ENCODE results near the gene LHFPL2. TPM values are rescaled to one million over a fixed set of nuclear protein-coding genes. Genes with fewer than 3 reads are reported as not detected.

LHFPL2 gene
- total and polyA plus RNA-seq, 4 experiments from 2014 or later, result 0.25 to 2.7 (median 1.6) TPM

GRCh38 chr5:78588507-78588906 is 60.1 kb downstream of the LHFPL2 start:
- H3K4me1 ChIP-seq (ENCODE audit: insufficient read depth, low read length), result no peaks in the 10 kb centered on the region
- Mint-ChIP-seq H3K27ac (no peak overlapping the region), H3K9me3 (peaks cover 0 to 15% (median 5%) of the 10 kb centered on the region in 8 donors), H3K4me3 (no peak overlapping the region), H3K4me1 (no peaks in the 10 kb centered on the region), H3K27me3 (peaks cover 9 to 16% of the 10 kb centered on the region in 2 donors), H3K36me3 (no peaks in the 10 kb centered on the region)
- no peak overlapping the region for H3K27ac ChIP-seq (ENCODE audit: low read depth, low read length)
- DNase-seq, result no peak
- no peak overlapping the region for H3K4me3 ChIP-seq (ENCODE audit: low read length in 2 of 2)
- CTCF ChIA-PET (ENCODE audit: partially characterized antibody), result no interaction called here
- POLR2A ChIA-PET (ENCODE audit: partially characterized antibody), result no interaction called here
- intact Hi-C loops (cut with micrococcal nuclease), result no loop called here
- H3K27me3 ChIP-seq (ENCODE audit: insufficient read depth, low read length), result no peaks in the 10 kb centered on the region
- no peaks in the 10 kb centered on the region for H3K36me3 ChIP-seq (ENCODE audit: insufficient read depth, low read length)
- H3K9me3 ChIP-seq (ENCODE audit: control insufficient read depth in 1 of 2, low read length in 2 of 2), result no peaks in the 10 kb centered on the region

GRCh38 chr5:78587775-78588291 is 60.7 kb downstream of the LHFPL2 start:
- Mint-ChIP-seq H3K4me3 (no peak overlapping the region), H3K4me1 (no peaks in the 10 kb centered on the region), H3K27ac (no peak overlapping the region), H3K9me3 (peaks cover 0 to 15% (median 5%) of the 10 kb centered on the region in 8 donors), H3K36me3 (no peaks in the 10 kb centered on the region), H3K27me3 (peaks cover 4 to 13% of the 10 kb centered on the region in 2 donors)
- POLR2A ChIA-PET (ENCODE audit: partially characterized antibody), result no interaction called here
- intact Hi-C loops (cut with micrococcal nuclease), result no loop called here
- Histone ChIP-seq H3K9me3 (ENCODE audit: control insufficient read depth in 1 of 2, low read length in 2 of 2) (no peaks in the 10 kb centered on the region), H3K27me3 (ENCODE audit: insufficient read depth, low read length) (no peaks in the 10 kb centered on the region), H3K36me3 (ENCODE audit: insufficient read depth, low read length) (no peaks in the 10 kb centered on the region), H3K4me3 (ENCODE audit: low read length in 2 of 2) (no peak overlapping the region), H3K27ac (ENCODE audit: low read depth, low read length) (no peak overlapping the region), H3K4me1 (ENCODE audit: insufficient read depth, low read length) (no peaks in the 10 kb centered on the region)
- no peak for DNase-seq
- CTCF ChIA-PET (ENCODE audit: partially characterized antibody), result no interaction called here

- Histone ChIP-seq H3K9me3 (ENCODE audit: control insufficient read depth in 1 of 2, low read length in 2 of 2) (no peaks in the 10 kb centered on the region), H3K27ac (ENCODE audit: low read depth, low read length) (no peak overlapping the region), H3K4me1 (ENCODE audit: insufficient read depth, low read length) (no peaks in the 10 kb centered on the region), H3K27me3 (ENCODE audit: insufficient read depth, low read length) (no peaks in the 10 kb centered on the region), H3K4me3 (ENCODE audit: low read length in 2 of 2) (no peak overlapping the region), H3K36me3 (ENCODE audit: insufficient read depth, low read length) (no peaks in the 10 kb centered on the region)
- peaks cover 0 to 15% (median 5%) of the 10 kb centered on the region in 8 donors for H3K9me3 Mint-ChIP-seq
- no peaks in the 10 kb centered on the region for H3K4me1 Mint-ChIP-seq
- CTCF ChIA-PET (ENCODE audit: partially characterized antibody), result no interaction called here
- intact Hi-C loops (cut with micrococcal nuclease), result no loop called here
- peaks cover 4 to 13% of the 10 kb centered on the region in 2 donors for H3K27me3 Mint-ChIP-seq
- DNase-seq, result no peak
- POLR2A ChIA-PET (ENCODE audit: partially characterized antibody), result no interaction called here
- no peak overlapping the region for H3K4me3 Mint-ChIP-seq
- no peak overlapping the region for H3K27ac Mint-ChIP-seq
- no peaks in the 10 kb centered on the region for H3K36me3 Mint-ChIP-seq
These were observed 61.3 kb downstream of the LHFPL2 start for GRCh38 chr5:78587081-78587774.

GRCh38 chr5:78586251-78586650 is 62.3 kb downstream of the LHFPL2 start:
- Histone ChIP-seq H3K27me3 (ENCODE audit: insufficient read depth, low read length) (no peaks in the 10 kb centered on the region), H3K27ac (ENCODE audit: low read depth, low read length) (no peak overlapping the region), H3K4me3 (ENCODE audit: low read length in 2 of 2) (no peak overlapping the region), H3K36me3 (ENCODE audit: insufficient read depth, low read length) (no peaks in the 10 kb centered on the region), H3K4me1 (ENCODE audit: insufficient read depth, low read length) (no peaks in the 10 kb centered on the region), H3K9me3 (ENCODE audit: control insufficient read depth in 1 of 2, low read length in 2 of 2) (no peaks in the 10 kb centered on the region)
- Mint-ChIP-seq H3K9me3 (peaks cover 0 to 15% (median 5%) of the 10 kb centered on the region in 8 donors), H3K27ac (no peak overlapping the region), H3K36me3 (no peaks in the 10 kb centered on the region), H3K27me3 (peaks cover 3 to 8% of the 10 kb centered on the region in 2 donors), H3K4me3 (no peak overlapping the region), H3K4me1 (no peaks in the 10 kb centered on the region)
- intact Hi-C loops (cut with micrococcal nuclease), result no loop called here
- no peak for DNase-seq
- CTCF ChIA-PET (ENCODE audit: partially characterized antibody), result no interaction called here
- POLR2A ChIA-PET (ENCODE audit: partially characterized antibody), result no interaction called here

GRCh38 chr5:78578015-78578414 is 70.6 kb downstream of the LHFPL2 start:
- no peak for DNase-seq

GRCh38 chr5:78577071-78577807 is 71.3 kb downstream of the LHFPL2 start:
- Mint-ChIP-seq H3K27ac (peak overlapping the region in 1 of 7 donors; percentile 33), H3K27me3 (no peaks in the 10 kb centered on the region), H3K9me3 (peaks cover 0 to 5% (median 0%) of the 10 kb centered on the region in 8 donors), H3K4me3 (no peak overlapping the region), H3K36me3 (no peaks in the 10 kb centered on the region), H3K4me1 (no peaks in the 10 kb centered on the region)
- no peak overlapping the region for H3K4me3 ChIP-seq (ENCODE audit: low read length in 2 of 2)
- intact Hi-C loops (cut with micrococcal nuclease), result no loop called here
- DNase-seq, result no peak
- ChIA-PET CTCF (ENCODE audit: partially characterized antibody) (no interaction called here), POLR2A (ENCODE audit: partially characterized antibody) (no interaction called here)
- no peaks in the 10 kb centered on the region for H3K4me1 ChIP-seq (ENCODE audit: insufficient read depth, low read length)
- no peaks in the 10 kb centered on the region for H3K27me3 ChIP-seq (ENCODE audit: insufficient read depth, low read length)
- H3K36me3 ChIP-seq (ENCODE audit: insufficient read depth, low read length), result no peaks in the 10 kb centered on the region
- H3K9me3 ChIP-seq (ENCODE audit: control insufficient read depth in 1 of 2, low read length in 2 of 2), result no peaks in the 10 kb centered on the region
- H3K27ac ChIP-seq (ENCODE audit: low read depth, low read length), result no peak overlapping the region

More at GRCh38 chr5:78578015-78578414, 70.6 kb downstream of the LHFPL2 start:
- no peaks in the 10 kb centered on the region for H3K9me3 ChIP-seq (ENCODE audit: control insufficient read depth in 1 of 2, low read length in 2 of 2)
- H3K9me3 Mint-ChIP-seq, result peaks cover 0 to 5% (median 0%) of the 10 kb centered on the region in 8 donors
- H3K4me1 Mint-ChIP-seq, result no peaks in the 10 kb centered on the region
- H3K4me3 ChIP-seq (ENCODE audit: low read length in 2 of 2), result no peak overlapping the region
- H3K27me3 ChIP-seq (ENCODE audit: insufficient read depth, low read length), result no peaks in the 10 kb centered on the region
- no peaks in the 10 kb centered on the region for H3K36me3 Mint-ChIP-seq
- no peak overlapping the region for H3K27ac Mint-ChIP-seq
- no peaks in the 10 kb centered on the region for H3K27me3 Mint-ChIP-seq
- H3K36me3 ChIP-seq (ENCODE audit: insufficient read depth, low read length), result no peaks in the 10 kb centered on the region
- H3K4me3 Mint-ChIP-seq, result no peak overlapping the region
- CTCF ChIA-PET (ENCODE audit: partially characterized antibody), result no interaction called here
- H3K4me1 ChIP-seq (ENCODE audit: insufficient read depth, low read length), result no peaks in the 10 kb centered on the region
- no peak overlapping the region for H3K27ac ChIP-seq (ENCODE audit: low read depth, low read length)
- POLR2A ChIA-PET (ENCODE audit: partially characterized antibody), result no interaction called here
- intact Hi-C loops (cut with micrococcal nuclease), result no loop called here

GRCh38 chr5:78576376-78576775 is 72.2 kb downstream of the LHFPL2 start:
- intact Hi-C loops (cut with micrococcal nuclease), result no loop called here
- Histone ChIP-seq H3K36me3 (ENCODE audit: insufficient read depth, low read length) (no peaks in the 10 kb centered on the region), H3K9me3 (ENCODE audit: control insufficient read depth in 1 of 2, low read length in 2 of 2) (no peaks in the 10 kb centered on the region), H3K4me1 (ENCODE audit: insufficient read depth, low read length) (no peaks in the 10 kb centered on the region), H3K27me3 (ENCODE audit: insufficient read depth, low read length) (no peaks in the 10 kb centered on the region), H3K4me3 (ENCODE audit: low read length in 2 of 2) (no peak overlapping the region), H3K27ac (ENCODE audit: low read depth, low read length) (no peak overlapping the region)
- H3K27ac Mint-ChIP-seq, result no peak overlapping the region
- H3K4me1 Mint-ChIP-seq, result no peaks in the 10 kb centered on the region
- ChIA-PET POLR2A (ENCODE audit: partially characterized antibody) (no interaction called here), CTCF (ENCODE audit: partially characterized antibody) (interaction anchor here (0.7 kb wide), 1 partner anchor 23 kb away, joined by 3 read pairs; no protein-coding TSS in a partner anchor)
- peaks cover 0 to 5% (median 0%) of the 10 kb centered on the region in 8 donors for H3K9me3 Mint-ChIP-seq
- H3K27me3 Mint-ChIP-seq, result no peaks in the 10 kb centered on the region
- no peaks in the 10 kb centered on the region for H3K36me3 Mint-ChIP-seq
- no peak for DNase-seq
- H3K4me3 Mint-ChIP-seq, result no peak overlapping the region

All from CD4-positive, alpha-beta memory T cell (primary cell).